SK-N-SH (cell line): Measurements from ENCODE around the gene AP1M1. TPM values are rescaled to one million over a fixed set of nuclear protein-coding genes. Genes with fewer than 3 reads are reported as not detected.

Experiments
- CTCF ChIA-PET: fragments of 300-600, 350-600 bp; formaldehyde crosslinking; extraction: SDS; loops from one replicate; lab custom pipeline; 2021; lab: Yijun Ruan, JAX
- POLR2A ChIA-PET: fragments of 350-600 bp; sonication (Branson Sonifier 250); formaldehyde crosslinking; extraction: SDS; loops from one replicate; lab custom pipeline; 2020; ENCODE audit warnings: antibody characterized with exemption, inconsistent platforms; lab: Yijun Ruan, JAX
- DNase-seq: peaks from one replicate; pipeline ENCODE4 v3.0.0; 2012
- H2AFZ ChIP-seq: fragments of 200-600 bp; sonication (generic); 2 replicates; pipeline ENCODE4 v1.8.1; 2016; ENCODE audit warnings: antibody characterized with exemption, mild to moderate bottlenecking, low read depth
- H3F3A ChIP-seq: fragments of 200-600 bp; sonication (generic); replicated peaks from 2 replicates; pipeline ENCODE3; 2016; ENCODE audit warnings: antibody characterized with exemption, mild to moderate bottlenecking; ENCODE audit not compliant: insufficient read depth
- H3K27ac ChIP-seq, 2 experiments: fragments of 200-500 bp in 1 of 2; fragments of 200-600 bp in 1 of 2; sonication (Bioruptor generic) in 1 of 2; sonication (generic), shearing (Covaris generic) in 1 of 2; 2 replicates each; pipeline versions ENCODE4 v1.5.1 to v1.6.1; 2014 to 2016; ENCODE audit warnings: low read depth in 2 of 2, inconsistent platforms in 1 of 2, low read length in 1 of 2, mild to moderate bottlenecking in 1 of 2, mixed read lengths in 1 of 2
- H3K27me3 ChIP-seq: fragments of 200-600 bp; sonication (generic), shearing (Covaris generic); 2 replicates; pipeline ENCODE4 v1.6.1; 2016; ENCODE audit warnings: mixed run types; ENCODE audit not compliant: insufficient read depth
- H3K36me3 ChIP-seq, 2 experiments: fragments of 200-500 bp in 1 of 2; fragments of 200-600 bp in 1 of 2; sonication (Bioruptor generic) in 1 of 2; sonication (generic) in 1 of 2; replicated peaks in 1 of 2; 2 replicates each; pipeline versions ENCODE3 to v1.5.1; 2014 to 2016; ENCODE audit warnings: low read length in 1 of 2, mild to moderate bottlenecking in 1 of 2; ENCODE audit not compliant: insufficient read depth in 2 of 2, control insufficient read depth in 1 of 2
- H3K4me1 ChIP-seq, 2 experiments: fragments of 200-500 bp in 1 of 2; fragments of 200-600 bp in 1 of 2; sonication (Bioruptor generic) in 1 of 2; sonication (generic), shearing (Covaris generic) in 1 of 2; 2 replicates each; pipeline versions ENCODE4 v1.5.1 to v1.6.1; 2014 to 2016; ENCODE audit warnings: low read depth in 1 of 2, low read length in 1 of 2, mixed run types in 1 of 2; ENCODE audit not compliant: insufficient read depth in 2 of 2, control insufficient read depth in 1 of 2
- H3K4me2 ChIP-seq: fragments of 200-600 bp; sonication (generic), shearing (Covaris generic); 2 replicates; pipeline ENCODE4 v1.6.1; 2017; ENCODE audit warnings: mixed run types
- H3K4me3 ChIP-seq, 2 experiments: fragments of 200-500 bp in 1 of 2; fragments of 200-600 bp in 1 of 2; sonication (Bioruptor generic) in 1 of 2; sonication (generic), shearing (Covaris generic) in 1 of 2; 2 replicates each; pipeline versions ENCODE4 v1.5.1 to v1.8.1; 2014 to 2016; ENCODE audit warnings: low read depth in 2 of 2, inconsistent platforms in 1 of 2, low read length in 1 of 2, mild to moderate bottlenecking in 1 of 2, mixed read lengths in 1 of 2, moderate library complexity in 1 of 2
- H3K79me2 ChIP-seq: fragments of 200-600 bp; sonication (generic); 2 replicates; pipeline ENCODE4 v1.8.1; 2017; ENCODE audit warnings: mild to moderate bottlenecking; ENCODE audit not compliant: insufficient read depth
- H3K9ac ChIP-seq: fragments of 200-600 bp; sonication (generic); 2 replicates; pipeline ENCODE4 v1.6.1; 2017; ENCODE audit warnings: mixed run types
- H3K9me2 ChIP-seq: fragments of 200-600 bp; sonication (generic); 2 replicates; pipeline ENCODE4 v1.6.1; 2017; ENCODE audit warnings: mixed run types
- H3K9me3 ChIP-seq: fragments of 200-600 bp; sonication (generic); 2 replicates; pipeline ENCODE4 v1.6.1; 2017; ENCODE audit warnings: mixed run types, mild to moderate bottlenecking, moderate library complexity
- H4K20me1 ChIP-seq: fragments of 200-600 bp; sonication (generic); 2 replicates; pipeline ENCODE4 v1.6.1; 2017; ENCODE audit warnings: mild to moderate bottlenecking, mixed run types; ENCODE audit not compliant: insufficient read depth
- EP300 ChIP-seq, 2 experiments: IDR thresholded peaks; 2 replicates each; pipeline versions ENCODE4 v1.4.0 to v1.6.1; 2012; ENCODE audit warnings: borderline replicate concordance in 1 of 2, low read depth in 1 of 2, low read length in 1 of 2
- FOSL2 ChIP-seq: IDR thresholded peaks from 2 replicates; pipeline ENCODE4 v1.4.0; 2012; ENCODE audit warnings: low read depth, mild to moderate bottlenecking, moderate library complexity, borderline replicate concordance
- GABPA ChIP-seq: IDR thresholded peaks from 2 replicates; pipeline ENCODE4 v1.4.0; 2012; ENCODE audit warnings: low read depth, mild to moderate bottlenecking
- GATA2 ChIP-seq: sonication (generic); formaldehyde crosslinking; IDR thresholded peaks from 2 replicates; pipeline ENCODE4 v1.5.0; 2020; ENCODE audit warnings: mild to moderate bottlenecking, missing genetic modification reagents
- MEF2A ChIP-seq: IDR thresholded peaks from 2 replicates; pipeline ENCODE4 v1.4.0; 2012; ENCODE audit warnings: low read depth, borderline replicate concordance
- NRF1 ChIP-seq: IDR thresholded peaks from 2 replicates; pipeline ENCODE4 v1.6.1; 2012; ENCODE audit warnings: low read depth, mild to moderate bottlenecking, low read length
- POLR2AphosphoS5 ChIP-seq: IDR thresholded peaks from 2 replicates; pipeline ENCODE4 v1.6.1; 2012; ENCODE audit warnings: low read depth, low read length
- SIN3A ChIP-seq: IDR thresholded peaks from 2 replicates; pipeline ENCODE4 v1.6.1; 2012; ENCODE audit warnings: low read depth, mild to moderate bottlenecking, low read length, moderate library complexity, borderline replicate concordance
- TAF1 ChIP-seq: IDR thresholded peaks from 2 replicates; pipeline ENCODE4 v1.6.1; 2012; ENCODE audit warnings: low read depth, mild to moderate bottlenecking, low read length, moderate library complexity, borderline replicate concordance
- WGBS: methylation state at CpG from one replicate; pipeline ENCODE4 v1.1.6; 2017; ENCODE audit warnings: low lambda C conversion rate; 5-methylcytosine and 5-hydroxymethylcytosine counted together
- polyA plus RNA-seq, 3 experiments: library from polyadenylated mRNA; depleted of rRNA; stranded (reverse); fragments of >200 nt; gene quantifications; 2 replicates each; pipeline ENCODE4 v1.2.3, GENCODE V29; 2012
- TF ChIP-seq, protein P1 (sequence below): fragments of 150-350 bp; IDR thresholded peaks from 2 replicates; pipeline ENCODE4 v1.6.1; 2017; ENCODE audit warnings: antibody characterized with exemption, low read length, low read depth, borderline replicate concordance

Gene AP1M1
- polyA plus RNA-seq, 1 of the 3 experiments (the other 2 are of a cell fraction): 133 TPM

DNA sequence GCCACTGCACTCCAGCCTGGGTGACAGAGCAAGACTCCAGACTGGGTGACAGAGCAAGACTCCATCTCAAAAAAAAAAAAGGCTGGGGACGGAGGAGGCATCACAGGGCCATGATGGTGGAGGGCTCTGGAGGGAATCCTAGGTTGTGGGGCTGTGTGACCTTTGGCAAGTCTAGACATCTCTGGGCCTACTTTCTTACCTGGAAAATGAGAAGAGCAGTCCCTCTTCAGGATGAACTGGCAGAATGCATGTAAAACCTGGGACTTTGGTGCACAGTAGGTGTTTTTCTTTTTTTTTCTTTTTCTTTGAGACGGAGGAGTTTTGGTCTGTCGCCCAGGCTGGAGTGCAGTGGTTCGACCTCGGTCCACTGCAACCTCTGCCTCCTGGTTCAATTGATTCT is 38.1 kb upstream of the AP1M1 start:
- CTCF ChIA-PET: no interaction called here
- 71% methylated on average over 5 of the region's 5 CpGs for WGBS
- Histone ChIP-seq H3K27ac (no peak overlapping the region), H3F3A (peaks cover 13% of the 10 kb centered on the region), H2AFZ (no peak overlapping the region), H3K79me2 (no peaks in the 10 kb centered on the region), H3K27me3 (no peaks in the 10 kb centered on the region; the same call in 1 of the 2 replicates), H3K9me2 (no peaks in the 10 kb centered on the region), H3K4me1 (peaks cover 0 to 6% of the 10 kb centered on the region in 2 experiments; a peak in 1 of 4 replicates)
- no peak for TF ChIP-seq POLR2AphosphoS5
- TF ChIP-seq, protein P1, sequence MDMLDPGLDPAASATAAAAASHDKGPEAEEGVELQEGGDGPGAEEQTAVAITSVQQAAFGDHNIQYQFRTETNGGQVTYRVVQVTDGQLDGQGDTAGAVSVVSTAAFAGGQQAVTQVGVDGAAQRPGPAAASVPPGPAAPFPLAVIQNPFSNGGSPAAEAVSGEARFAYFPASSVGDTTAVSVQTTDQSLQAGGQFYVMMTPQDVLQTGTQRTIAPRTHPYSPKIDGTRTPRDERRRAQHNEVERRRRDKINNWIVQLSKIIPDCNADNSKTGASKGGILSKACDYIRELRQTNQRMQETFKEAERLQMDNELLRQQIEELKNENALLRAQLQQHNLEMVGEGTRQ: no peak
- no peak for TF ChIP-seq GATA2 (CRISPR knock-in tag)
- no peak for TF ChIP-seq MEF2A
- TF ChIP-seq, all 33 proteins: peak for 0
- Histone ChIP-seq H3K36me3 (no peaks in the 10 kb centered on the region), H4K20me1 (no peaks in the 10 kb centered on the region), H3K4me3 (no peak overlapping the region), H3K4me2 (no peak overlapping the region), H3K9ac (no peak overlapping the region), H3K9me3 (no peaks in the 10 kb centered on the region)
- DNase-seq: no peak
- POLR2A ChIA-PET: no interaction called here

- peaks cover 13% of the 10 kb centered on the region for H3F3A ChIP-seq
- no peak overlapping the region for H2AFZ ChIP-seq
- no peak for DNase-seq
- H3K27me3 ChIP-seq: no peaks in the 10 kb centered on the region; the same call in 1 of the 2 replicates
- H4K20me1 ChIP-seq: no peaks in the 10 kb centered on the region
- H3K36me3 ChIP-seq: no peaks in the 10 kb centered on the region
- no peak for TF ChIP-seq EP300 (IDR thresholded peaks at IDR 0.05; ENCODE audit: borderline replicate concordance in 1 of 2, low read depth in 1 of 2, low read length in 1 of 2)
- TF ChIP-seq, protein P1: no peak
- TF ChIP-seq SIN3A: no peak
- no peak for TF ChIP-seq TAF1
- no peak for TF ChIP-seq FOSL2
- no peak for TF ChIP-seq GABPA
- no peak for TF ChIP-seq NRF1
- H3K4me3 ChIP-seq: no peak overlapping the region
- no peaks in the 10 kb centered on the region for H3K9me2 ChIP-seq
- ChIA-PET POLR2A (no interaction called here), CTCF (interaction anchor here (0.6 kb wide), 1 partner anchor 37 kb away, joined by 3 read pairs; no protein-coding TSS in a partner anchor)
- no peak overlapping the region; the same call in 1 of the 2 replicates for H3K4me2 ChIP-seq
- H3K4me1 ChIP-seq: peaks cover 0 to 6% of the 10 kb centered on the region in 2 experiments; a peak in 1 of 4 replicates
- H3K79me2 ChIP-seq: no peaks in the 10 kb centered on the region
- 34% methylated on average over 6 of the region's 6 CpGs for WGBS
- no peak overlapping the region for H3K9ac ChIP-seq
- no peaks in the 10 kb centered on the region for H3K9me3 ChIP-seq
- H3K27ac ChIP-seq: no peak overlapping the region
Measured at GRCh38 chr19:16160445-16160942, 37.2 kb upstream of the AP1M1 start.
